Effector memory CD8-positive, alpha-beta T cell (primary cell): ENCODE results near the gene THAP7.
A peak's percentile ranks its signal among the peaks of the same experiment; 100 is the strongest.
"Not testable (repeated sequence)": the region's sequence is repeated elsewhere in the genome, so short reads cannot be mapped to it uniquely, and the experiment has no call there.

Source experiments
- ATAC-seq: fragments of 150-1000 bp; cut with Tn5 transposase; replicated peaks from 2 replicates; pipeline ENCODE4 v1.10.0; 2021; ENCODE audit warnings: mild to moderate bottlenecking, moderate library complexity
- DNase-seq, 3 experiments: peaks; one replicate each; pipeline ENCODE4 v3.0.0; 2021
- H3K27ac Mint-ChIP-seq, 2 donors: one replicate each; pipeline ENCODE4 v1.8.0; 2022; ENCODE audit warnings: mild to moderate bottlenecking in 2 of 2, mixed read lengths in 2 of 2, moderate library complexity in 2 of 2
- H3K27me3 Mint-ChIP-seq, 2 donors: one replicate each; pipeline ENCODE4 v1.8.0; 2022; ENCODE audit warnings: mixed read lengths in 2 of 2
- H3K36me3 Mint-ChIP-seq: one replicate; pipeline ENCODE4 v1.8.0; 2022; ENCODE audit warnings: mild to moderate bottlenecking, moderate library complexity, mixed read lengths; ENCODE audit not compliant: insufficient read depth
- H3K4me1 Mint-ChIP-seq, 2 donors: one replicate each; pipeline ENCODE4 v1.8.0; 2022; ENCODE audit warnings: low read depth in 2 of 2, mixed read lengths in 2 of 2
- H3K4me3 Mint-ChIP-seq, 2 donors: one replicate each; pipeline ENCODE4 v1.8.0; 2022; ENCODE audit warnings: mild to moderate bottlenecking in 2 of 2, mixed read lengths in 2 of 2, moderate library complexity in 2 of 2
- H3K9me3 Mint-ChIP-seq, 2 donors: one replicate each; pipeline ENCODE4 v1.8.0; 2022; ENCODE audit warnings: mixed read lengths in 2 of 2

THAP7 gene

GRCh38 chr22:20979940-20980453, 21.9 kb downstream of the THAP7 start:
- peaks cover 29 to 34% of the 10 kb centered on the region in 2 donors for H3K4me1 Mint-ChIP-seq
- H3K4me3 Mint-ChIP-seq: peak overlapping the region; percentile 17 to 34
- no peak for ATAC-seq
- no peaks in the 10 kb centered on the region for H3K9me3 Mint-ChIP-seq
- DNase-seq: no peak
- peak overlapping the region in 1 of 2 donors; percentile 91 for H3K27ac Mint-ChIP-seq
- peaks cover 8 to 16% of the 10 kb centered on the region in 2 donors for H3K27me3 Mint-ChIP-seq
- H3K36me3 Mint-ChIP-seq: peaks cover 6% of the 10 kb centered on the region

GRCh38 chr22:20979243-20979809, 22.6 kb downstream of the THAP7 start:
- H3K36me3 Mint-ChIP-seq: peaks cover 6% of the 10 kb centered on the region
- ATAC-seq: peak; percentile 60
- peaks cover 8 to 18% of the 10 kb centered on the region in 2 donors for H3K27me3 Mint-ChIP-seq
- peak overlapping the region in 1 of 2 donors; percentile 17 for H3K4me3 Mint-ChIP-seq
- DNase-seq: peak in 2 of 3 experiments; percentile 43 to 44
- H3K4me1 Mint-ChIP-seq: peaks cover 29 to 34% of the 10 kb centered on the region in 2 donors
- H3K27ac Mint-ChIP-seq: peak overlapping the region; percentile 14 to 91
- no peaks in the 10 kb centered on the region for H3K9me3 Mint-ChIP-seq

GRCh38 chr22:20978419-20978818, 23.5 kb downstream of the THAP7 start:
- H3K4me3 Mint-ChIP-seq: no peak overlapping the region
- H3K27ac Mint-ChIP-seq: no peak overlapping the region
- peaks cover 6% of the 10 kb centered on the region for H3K36me3 Mint-ChIP-seq
- H3K9me3 Mint-ChIP-seq: no peaks in the 10 kb centered on the region
- DNase-seq: no peak
- peaks cover 8 to 26% of the 10 kb centered on the region in 2 donors for H3K27me3 Mint-ChIP-seq
- ATAC-seq: no peak
- H3K4me1 Mint-ChIP-seq: peaks cover 23 to 29% of the 10 kb centered on the region in 2 donors

GRCh38 chr22:20977516-20978170, 24.3 kb downstream of the THAP7 start:
- DNase-seq: no peak
- Mint-ChIP-seq H3K9me3 (no peaks in the 10 kb centered on the region), H3K36me3 (peaks cover 5% of the 10 kb centered on the region), H3K4me1 (peaks cover 16 to 25% of the 10 kb centered on the region in 2 donors), H3K27me3 (peaks cover 8 to 26% of the 10 kb centered on the region in 2 donors), H3K27ac (no peak overlapping the region), H3K4me3 (no peak overlapping the region)
- no peak for ATAC-seq

- H3K9me3 Mint-ChIP-seq: no peaks in the 10 kb centered on the region
- no peak for ATAC-seq
- H3K4me3 Mint-ChIP-seq: no peak overlapping the region
- no peak overlapping the region for H3K27ac Mint-ChIP-seq
- peaks cover 8 to 26% of the 10 kb centered on the region in 2 donors for H3K27me3 Mint-ChIP-seq
- DNase-seq: no peak
- H3K36me3 Mint-ChIP-seq: peaks cover 3% of the 10 kb centered on the region
- H3K4me1 Mint-ChIP-seq: peaks cover 12 to 21% of the 10 kb centered on the region in 2 donors
Observed at GRCh38 chr22:20977019-20977418, 24.9 kb downstream of the THAP7 start.

- Mint-ChIP-seq H3K27ac (no peak overlapping the region), H3K36me3 (no peaks in the 10 kb centered on the region), H3K4me3 (no peak overlapping the region), H3K4me1 (peaks cover 9 to 19% of the 10 kb centered on the region in 2 donors), H3K27me3 (peaks cover 8 to 26% of the 10 kb centered on the region in 2 donors), H3K9me3 (no peaks in the 10 kb centered on the region)
- no peak for ATAC-seq
- DNase-seq: no peak
Observed at GRCh38 chr22:20976291-20976877, 25.5 kb downstream of the THAP7 start.

GRCh38 chr22:20975541-20976290, 26.2 kb downstream of the THAP7 start:
- ATAC-seq (no peak), DNase-seq (no peak)
- H3K36me3 Mint-ChIP-seq: no peaks in the 10 kb centered on the region
- peaks cover 4 to 13% of the 10 kb centered on the region in 2 donors for H3K4me1 Mint-ChIP-seq
- H3K9me3 Mint-ChIP-seq: no peaks in the 10 kb centered on the region
- H3K4me3 Mint-ChIP-seq: no peak overlapping the region
- H3K27me3 Mint-ChIP-seq: peaks cover 8 to 26% of the 10 kb centered on the region in 2 donors
- no peak overlapping the region for H3K27ac Mint-ChIP-seq

GRCh38 chr22:20974336-20974955, 27.5 kb downstream of the THAP7 start:
- no peaks in the 10 kb centered on the region for H3K9me3 Mint-ChIP-seq
- H3K27me3 Mint-ChIP-seq: peaks cover 8 to 26% of the 10 kb centered on the region in 2 donors
- no peaks in the 10 kb centered on the region for H3K36me3 Mint-ChIP-seq
- H3K27ac Mint-ChIP-seq: no peak overlapping the region
- H3K4me3 Mint-ChIP-seq: no peak overlapping the region
- peaks cover 4 to 6% of the 10 kb centered on the region in 2 donors for H3K4me1 Mint-ChIP-seq
- ATAC-seq (no peak), DNase-seq (no peak)

- DNase-seq: no peak
- Mint-ChIP-seq H3K36me3 (no peaks in the 10 kb centered on the region), H3K27ac (no peak overlapping the region), H3K4me3 (no peak overlapping the region), H3K4me1 (peaks cover 0 to under 1% of the 10 kb centered on the region in 2 donors), H3K27me3 (peaks cover 8 to 26% of the 10 kb centered on the region in 2 donors), H3K9me3 (no peaks in the 10 kb centered on the region)
- ATAC-seq: no peak
Observed at GRCh38 chr22:20973634-20974286, 28.2 kb downstream of the THAP7 start.

- no peaks in the 10 kb centered on the region for H3K36me3 Mint-ChIP-seq
- no peak overlapping the region for H3K4me3 Mint-ChIP-seq
- no peaks in the 10 kb centered on the region for H3K9me3 Mint-ChIP-seq
- no peaks in the 10 kb centered on the region for H3K4me1 Mint-ChIP-seq
- no peak overlapping the region for H3K27ac Mint-ChIP-seq
- H3K27me3 Mint-ChIP-seq: peaks cover 8 to 26% of the 10 kb centered on the region in 2 donors
- DNase-seq (no peak), ATAC-seq (no peak)
Observed at GRCh38 chr22:20972933-20973577, 28.9 kb downstream of the THAP7 start.

- not testable (repeated sequence) for H3K9me3 Mint-ChIP-seq, ATAC-seq, H3K27ac Mint-ChIP-seq, H3K4me1 Mint-ChIP-seq, H3K36me3 Mint-ChIP-seq, DNase-seq, H3K4me3 Mint-ChIP-seq
- H3K27me3 Mint-ChIP-seq: peaks cover 8 to 26% of the 10 kb centered on the region in 2 donors
Observed at GRCh38 chr22:20972014-20972694, 29.8 kb downstream of the THAP7 start.
